GM19035 (cell line): ENCODE data around the gene PLA2G2D.

Experiments used
- ATAC-seq: cut with Tn5 transposase; IDR thresholded peaks from one replicate; pipeline ENCODE4 v1.9.1; 2021; ENCODE audit not compliant: unreplicated experiment

Gene PLA2G2D

DNA sequence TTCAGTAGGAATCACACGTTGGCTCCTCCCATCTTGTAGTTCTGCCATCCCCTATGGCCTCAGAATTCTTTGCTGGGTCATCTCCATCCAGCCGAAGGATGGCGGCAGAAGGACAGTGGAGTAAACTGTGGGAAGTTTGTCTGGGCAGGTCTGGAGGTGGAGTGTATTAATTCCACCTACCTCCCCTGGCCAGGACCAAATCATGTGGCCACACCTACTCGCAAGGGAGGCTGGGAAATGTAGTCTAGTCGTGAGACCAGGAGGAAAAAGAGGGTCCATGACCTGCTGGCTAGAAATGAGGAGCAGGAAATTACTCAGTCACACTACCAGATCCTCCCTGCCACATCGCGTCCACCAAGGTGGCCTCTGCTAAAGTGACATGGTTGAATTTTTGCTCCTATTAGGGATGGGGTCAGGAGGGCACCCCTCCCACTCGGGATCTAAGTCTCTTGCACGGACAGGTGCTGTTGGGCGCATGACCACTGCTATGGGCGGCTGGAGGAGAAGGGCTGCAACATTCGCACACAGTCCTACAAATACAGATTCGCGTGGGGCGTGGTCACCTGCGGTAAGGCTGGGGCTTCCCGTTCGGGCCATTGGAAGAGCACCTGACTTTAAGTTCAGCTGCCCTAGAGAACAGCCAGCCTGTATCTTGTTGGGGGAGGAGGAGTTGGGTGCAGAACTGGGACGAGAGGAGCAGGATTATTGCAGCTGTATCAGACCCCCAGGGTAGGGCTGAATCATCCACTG is 29.8 kb downstream of the PLA2G2D start:
- no peak for ATAC-seq

GRCh38 chr1:20087668-20088067 is 31.7 kb downstream of the PLA2G2D start:
- no peak for ATAC-seq

DNA sequence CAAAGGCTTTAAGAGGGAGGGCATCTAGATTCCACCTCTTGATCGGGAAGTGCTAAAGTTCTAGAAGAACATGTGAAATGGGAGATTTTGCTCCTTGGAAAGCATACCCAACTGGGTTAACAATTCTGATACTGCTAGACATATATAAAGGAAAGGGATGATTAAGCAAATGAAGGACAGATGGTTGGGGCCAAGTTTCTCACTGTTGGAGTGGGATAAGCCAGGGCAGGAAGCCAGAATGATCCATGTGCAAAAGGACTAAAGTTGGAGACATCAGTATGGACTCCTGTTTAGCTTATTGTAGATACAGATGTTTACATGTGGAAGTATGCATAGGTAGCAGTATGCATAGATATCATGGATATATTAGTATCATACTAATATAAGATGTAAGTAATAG is 32.5 kb downstream of the PLA2G2D start:
- no peak for ATAC-seq

DNA sequence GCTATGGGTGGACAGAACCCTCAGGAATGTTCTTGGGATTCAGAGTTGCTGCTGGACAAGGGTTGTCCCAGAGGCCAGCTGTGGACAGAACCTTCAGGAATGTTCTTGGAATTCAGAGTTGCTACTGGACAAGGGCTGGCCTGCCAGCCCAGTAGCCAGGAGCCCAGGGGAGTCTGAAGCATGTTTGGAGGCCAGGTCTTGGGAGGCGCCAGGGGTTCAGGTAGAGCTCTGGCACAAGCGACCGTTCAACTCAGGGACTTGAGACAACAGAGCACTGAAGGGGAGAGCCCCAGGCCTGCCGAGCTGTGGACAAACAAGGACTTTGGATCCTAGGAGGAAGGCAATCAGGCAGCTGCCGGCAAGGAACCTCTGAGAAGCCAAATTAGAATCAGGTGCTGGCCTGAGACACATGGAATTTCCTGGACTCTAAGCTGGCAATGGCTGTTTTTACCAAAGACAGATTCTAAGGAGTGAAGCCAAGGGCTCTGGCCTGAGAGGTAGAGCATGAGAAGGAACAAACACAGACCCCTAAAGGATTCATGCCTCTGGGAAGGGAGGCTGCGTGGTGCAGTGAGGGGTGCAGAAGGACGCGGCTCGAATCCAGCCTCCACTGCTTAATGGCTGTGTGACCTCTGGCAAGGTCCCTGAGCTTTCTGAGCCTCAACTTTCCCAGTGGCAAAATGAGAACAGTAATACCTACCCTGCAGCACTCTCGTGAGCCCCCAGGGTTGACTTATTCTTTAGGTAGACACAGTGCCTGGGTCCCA is 36.0 kb downstream of the PLA2G2D start:
- no peak for ATAC-seq

DNA sequence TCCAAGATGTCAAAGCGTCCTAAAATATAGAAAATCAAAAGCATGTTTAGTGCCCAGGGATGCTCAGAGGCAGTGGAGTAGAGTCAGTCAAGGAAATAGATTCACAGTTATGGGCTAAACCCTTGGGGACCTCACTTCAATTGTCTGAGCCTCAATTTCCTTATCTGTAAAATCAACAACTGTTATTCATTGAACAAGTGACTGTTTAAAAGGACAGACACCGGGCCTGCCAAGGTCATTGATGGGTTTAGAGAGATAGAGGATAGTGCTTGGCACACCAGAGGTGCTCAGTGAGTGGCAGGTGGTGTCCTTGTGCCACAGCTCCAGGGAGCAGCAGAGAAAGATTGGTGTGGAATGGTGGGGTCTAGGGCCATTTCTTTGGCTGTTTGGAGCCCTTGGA is 36.6 kb downstream of the PLA2G2D start:
- ATAC-seq, result no peak

GRCh38 chr1:20081353-20081810 is 38.0 kb downstream of the PLA2G2D start:
- ATAC-seq, result no peak

GRCh38 chr1:20080441-20081352 is 38.6 kb downstream of the PLA2G2D start:
- no peak for ATAC-seq

DNA sequence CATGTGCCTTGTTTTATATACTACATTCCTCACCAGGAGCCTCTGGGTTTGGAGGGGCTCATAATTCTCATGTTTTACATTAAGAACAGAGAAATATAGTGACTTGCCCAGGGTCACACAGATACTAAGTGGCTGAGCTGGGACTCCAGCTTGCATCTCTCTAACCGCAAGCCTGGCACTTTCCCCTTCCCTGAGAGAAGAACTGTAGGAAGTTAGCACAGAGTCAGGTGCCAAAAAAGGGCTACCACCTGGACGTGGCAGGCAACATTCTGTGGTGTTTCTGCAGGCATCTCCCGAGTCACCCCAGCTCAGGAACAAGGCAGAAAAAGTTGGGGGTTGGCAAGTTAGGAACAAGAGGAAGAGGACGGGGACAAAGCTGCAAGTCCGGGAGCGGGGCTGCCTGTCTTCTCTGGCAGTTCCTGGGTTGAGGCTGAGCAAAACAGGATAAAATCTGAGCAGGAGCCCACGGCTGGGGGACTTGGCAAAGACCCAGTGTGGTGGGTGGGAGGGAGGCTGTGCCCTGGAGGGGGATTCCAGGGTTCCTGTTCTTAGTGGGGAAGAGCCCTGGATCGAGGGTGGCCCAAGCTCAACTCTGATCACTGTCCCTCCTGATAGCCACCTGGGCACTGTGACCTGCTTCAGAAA is 39.6 kb downstream of the PLA2G2D start:
- no peak for ATAC-seq

- no peak for ATAC-seq
Measured at GRCh38 chr1:20078711-20079110, 40.6 kb downstream of the PLA2G2D start.

GRCh38 chr1:20078171-20078651 is 41.1 kb downstream of the PLA2G2D start:
- no peak for ATAC-seq

DNA sequence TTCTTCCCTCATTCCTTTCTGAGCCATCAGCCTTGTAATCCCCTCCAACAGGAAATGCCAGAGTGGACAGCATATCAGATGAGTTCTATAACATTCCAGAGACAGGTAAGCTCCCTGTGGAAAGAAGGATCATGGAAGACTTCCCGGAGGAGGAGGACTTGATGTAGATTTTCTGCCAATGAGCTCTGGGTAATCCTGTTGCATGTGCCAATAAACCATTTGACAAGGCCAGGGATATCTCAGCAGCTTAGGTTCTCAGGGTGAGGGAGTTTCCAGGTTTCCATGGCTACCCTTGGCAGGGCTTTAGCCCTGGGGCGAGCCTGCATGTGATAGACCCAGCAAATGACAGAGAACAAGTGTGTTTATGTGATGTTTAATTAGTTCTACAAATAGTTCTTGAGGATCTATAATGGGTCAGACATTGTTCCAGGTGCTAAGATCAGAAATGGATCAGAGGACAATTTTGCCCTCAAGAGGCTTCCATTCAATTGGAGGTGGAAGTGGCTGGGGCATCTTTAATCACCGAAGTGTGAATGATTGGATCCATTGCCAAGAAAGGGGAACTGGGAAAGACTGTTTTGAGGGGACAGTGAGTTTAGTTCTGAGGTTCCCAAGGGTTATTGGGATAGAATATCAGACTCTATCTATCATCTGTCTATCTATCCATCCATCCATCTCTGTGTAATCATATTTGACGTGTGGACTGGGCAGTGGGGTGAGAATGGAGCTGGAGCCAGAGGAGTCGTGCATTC is 42.5 kb downstream of the PLA2G2D start:
- no peak for ATAC-seq

GRCh38 chr1:20076223-20076622 is 43.1 kb downstream of the PLA2G2D start:
- ATAC-seq, result no peak

- no peak for ATAC-seq
Measured at GRCh38 chr1:20075345-20075744, 44.0 kb downstream of the PLA2G2D start.

DNA sequence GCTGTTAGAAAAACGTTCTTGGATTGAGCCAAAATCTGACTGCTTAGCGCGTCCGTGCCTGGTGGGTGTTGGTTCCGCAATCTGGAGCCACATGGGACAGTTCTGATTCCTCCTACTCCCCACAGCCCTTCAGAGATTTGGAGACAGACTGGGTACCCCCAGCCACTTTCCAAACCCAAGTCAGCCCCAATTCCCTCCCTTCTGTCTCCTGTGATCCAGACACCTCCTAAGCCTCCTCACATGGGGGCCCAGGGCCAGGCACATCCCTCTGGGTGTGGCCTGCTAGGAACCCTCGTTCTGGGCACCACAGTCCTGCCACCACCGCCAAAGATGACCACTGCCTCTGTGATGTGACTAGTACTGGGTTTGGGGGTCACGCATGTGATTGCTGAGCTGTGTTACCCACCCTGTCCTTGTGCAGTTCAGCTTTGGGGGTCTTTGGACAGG is 44.6 kb downstream of the PLA2G2D start:
- ATAC-seq, result no peak

DNA sequence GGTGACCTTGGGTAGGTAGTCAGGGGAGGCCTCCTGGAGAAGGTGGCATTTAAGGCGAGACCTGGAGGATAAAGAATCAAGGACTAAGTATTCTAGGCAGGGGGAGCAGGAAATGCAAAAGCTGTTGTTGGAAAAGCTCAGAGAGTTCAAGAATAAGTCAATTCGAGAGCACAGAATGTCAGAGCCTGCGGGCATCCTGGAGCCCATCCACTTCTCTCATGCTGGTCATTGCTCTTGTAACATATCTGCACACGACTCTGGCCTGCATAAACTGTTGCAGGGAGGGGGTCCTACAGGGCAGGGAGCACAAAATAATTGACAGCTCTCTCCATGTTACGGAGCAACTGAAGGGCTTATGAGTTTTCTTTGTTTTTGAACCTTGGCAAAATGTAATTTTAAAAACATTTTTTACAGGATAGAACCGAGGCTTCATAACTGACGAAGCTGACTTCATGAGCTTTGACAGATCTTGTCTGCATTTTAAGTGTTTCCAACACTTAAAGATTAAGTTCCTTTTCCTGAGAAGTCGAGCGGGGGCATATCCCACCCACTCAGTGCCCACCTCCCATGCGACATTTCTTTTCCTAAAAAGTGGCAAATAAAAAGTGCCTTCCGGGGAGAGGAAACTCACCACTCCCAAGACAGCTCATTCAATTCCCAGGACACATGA is 45.1 kb downstream of the PLA2G2D start:
- no peak for ATAC-seq

GRCh38 chr1:20073256-20073655 is 46.1 kb downstream of the PLA2G2D start:
- no peak for ATAC-seq

- no peak for ATAC-seq
Measured at GRCh38 chr1:20072771-20073170, 46.6 kb downstream of the PLA2G2D start.

DNA sequence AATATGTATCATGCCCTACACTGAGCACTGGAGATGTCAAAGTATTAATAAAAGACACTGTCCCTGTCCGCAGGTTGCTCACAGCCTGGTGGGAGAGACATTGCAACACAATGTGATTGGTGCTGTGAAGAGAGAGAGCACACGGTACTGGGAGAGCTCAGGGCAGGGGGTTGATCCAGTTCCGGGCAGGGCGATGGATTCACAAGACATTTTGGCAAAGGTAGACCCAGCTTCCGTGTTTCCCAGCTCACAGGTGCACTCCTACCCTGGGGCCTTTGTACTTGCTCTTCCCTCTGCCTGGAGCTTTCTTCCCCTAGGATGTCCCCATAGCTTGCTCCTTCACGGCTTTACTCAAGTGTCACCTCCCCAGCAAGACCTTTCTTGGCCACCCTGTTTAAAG is 47.9 kb downstream of the PLA2G2D start:
- ATAC-seq, result no peak

DNA sequence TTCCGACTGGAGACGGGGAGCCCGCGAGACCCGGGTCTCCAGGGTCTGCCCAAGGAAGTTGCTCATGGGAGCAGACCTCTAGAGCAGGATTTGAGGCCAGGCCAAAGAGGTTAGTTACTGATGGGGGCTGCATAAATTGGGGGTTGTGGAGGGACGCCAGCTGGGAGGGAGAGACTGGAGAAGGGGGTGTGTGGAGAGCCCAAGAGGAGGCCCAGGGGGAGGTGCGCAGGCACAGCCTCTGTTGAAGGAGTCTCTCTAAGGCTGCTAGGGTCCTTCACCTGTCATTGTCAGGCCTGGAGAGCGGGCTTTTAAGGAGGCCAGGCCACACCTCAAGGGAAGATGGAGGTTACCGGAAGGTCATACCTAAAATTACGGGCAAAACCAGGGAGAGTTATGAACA is 49.0 kb downstream of the PLA2G2D start:
- ATAC-seq, result no peak
